ENCODE results near the gene MYH6.

- TF ChIP-seq EZH2 (IDR thresholded peaks at IDR 0.05; ENCODE audit: borderline replicate concordance, low read depth, low read length, poor library complexity, severe bottlenecking) (no peak), CTCF (conservative IDR thresholded peaks at IDR 0.05; ENCODE audit: low read depth, low read length) (no peak)
These were observed 1.2 kb downstream of the MYH6 start for GRCh38 chr14:23406725-23407355.

Measured in A673 (cell line).